Measurements from ENCODE around the gene ISG20.

Gene ISG20

DNA sequence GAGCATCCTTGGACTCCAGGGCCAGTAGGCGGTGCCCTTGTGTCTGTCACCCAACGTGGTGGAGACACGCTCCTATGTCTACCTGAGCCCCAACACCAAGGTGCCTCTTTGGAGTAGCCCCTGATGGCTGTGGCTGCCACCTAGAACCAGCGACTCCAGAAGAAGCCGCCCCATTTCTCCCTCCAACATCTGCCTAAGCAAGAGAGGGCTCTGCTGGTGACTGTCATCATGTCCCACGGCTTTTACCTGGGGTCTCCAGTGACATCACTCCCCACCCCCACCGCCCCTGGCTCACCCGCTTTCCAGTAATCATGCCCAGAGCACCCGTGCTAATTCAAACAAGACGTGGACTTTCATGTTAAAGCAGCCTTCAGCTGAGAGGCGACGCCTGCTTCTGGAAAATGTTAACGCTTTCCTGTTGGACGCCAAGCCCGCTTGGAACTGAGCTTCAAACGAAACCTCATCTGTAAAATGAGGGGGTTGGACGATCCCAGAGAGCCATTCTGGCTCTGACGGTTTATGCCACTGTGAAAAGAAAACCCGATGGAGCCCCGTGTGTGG, 57.0 kb downstream of the ISG20 start:
- no peak overlapping the region for H3K27ac ChIP-seq
- TF ChIP-seq, protein P1, sequence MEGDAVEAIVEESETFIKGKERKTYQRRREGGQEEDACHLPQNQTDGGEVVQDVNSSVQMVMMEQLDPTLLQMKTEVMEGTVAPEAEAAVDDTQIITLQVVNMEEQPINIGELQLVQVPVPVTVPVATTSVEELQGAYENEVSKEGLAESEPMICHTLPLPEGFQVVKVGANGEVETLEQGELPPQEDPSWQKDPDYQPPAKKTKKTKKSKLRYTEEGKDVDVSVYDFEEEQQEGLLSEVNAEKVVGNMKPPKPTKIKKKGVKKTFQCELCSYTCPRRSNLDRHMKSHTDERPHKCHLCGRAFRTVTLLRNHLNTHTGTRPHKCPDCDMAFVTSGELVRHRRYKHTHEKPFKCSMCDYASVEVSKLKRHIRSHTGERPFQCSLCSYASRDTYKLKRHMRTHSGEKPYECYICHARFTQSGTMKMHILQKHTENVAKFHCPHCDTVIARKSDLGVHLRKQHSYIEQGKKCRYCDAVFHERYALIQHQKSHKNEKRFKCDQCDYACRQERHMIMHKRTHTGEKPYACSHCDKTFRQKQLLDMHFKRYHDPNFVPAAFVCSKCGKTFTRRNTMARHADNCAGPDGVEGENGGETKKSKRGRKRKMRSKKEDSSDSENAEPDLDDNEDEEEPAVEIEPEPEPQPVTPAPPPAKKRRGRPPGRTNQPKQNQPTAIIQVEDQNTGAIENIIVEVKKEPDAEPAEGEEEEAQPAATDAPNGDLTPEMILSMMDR (IDR thresholded peaks at IDR 0.05): no peak
- TF ChIP-seq ZFX (IDR thresholded peaks at IDR 0.05; ENCODE audit: borderline replicate concordance): no peak

DNA sequence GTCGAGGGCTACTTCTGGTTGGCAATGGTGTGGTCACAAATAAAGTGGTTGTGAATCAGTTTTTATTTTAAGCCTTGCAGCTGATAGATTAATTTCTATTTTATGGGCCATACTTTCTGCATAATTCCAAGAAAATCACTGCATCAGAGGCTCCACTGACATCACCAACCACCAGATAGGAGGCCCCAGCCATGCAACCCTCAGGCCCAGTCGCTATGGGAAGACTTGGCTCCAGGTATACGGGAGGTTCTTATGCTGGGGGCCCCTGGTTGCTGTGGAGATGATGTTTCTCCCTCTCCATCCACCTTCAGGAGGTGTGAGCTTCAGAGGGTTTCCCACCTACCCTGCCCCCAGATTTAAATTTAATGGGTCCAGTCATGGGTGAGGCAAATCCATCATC, 57.4 kb downstream of the ISG20 start:
- TF ChIP-seq ZFX (IDR thresholded peaks at IDR 0.05; ENCODE audit: borderline replicate concordance): no peak
- TF ChIP-seq, protein P1 (IDR thresholded peaks at IDR 0.05): no peak
- no peak overlapping the region for H3K27ac ChIP-seq

DNA sequence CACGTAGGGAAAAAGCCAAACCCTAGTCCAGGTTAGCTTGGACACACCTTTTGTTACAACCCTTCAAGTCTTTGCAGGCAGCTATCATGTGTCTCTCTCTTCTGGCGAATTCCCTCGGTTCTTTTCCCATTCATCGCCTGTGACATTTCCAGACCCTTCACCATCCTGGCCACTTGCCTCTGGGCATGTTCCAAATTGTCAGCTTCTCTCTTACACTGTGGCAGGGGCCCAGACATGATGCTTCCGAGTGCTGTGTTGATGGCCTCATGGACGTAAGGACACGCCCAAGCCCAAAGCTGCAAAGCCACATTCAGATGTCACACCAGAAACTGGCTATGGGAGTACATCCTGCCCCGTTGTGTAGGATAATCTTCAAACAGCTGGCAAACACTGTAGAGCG, 58.5 kb downstream of the ISG20 start:
- H3K27ac ChIP-seq: no peak overlapping the region
- no peak for TF ChIP-seq ZFX (IDR thresholded peaks at IDR 0.05; ENCODE audit: borderline replicate concordance)
- TF ChIP-seq, protein P1 (IDR thresholded peaks at IDR 0.05): no peak

DNA sequence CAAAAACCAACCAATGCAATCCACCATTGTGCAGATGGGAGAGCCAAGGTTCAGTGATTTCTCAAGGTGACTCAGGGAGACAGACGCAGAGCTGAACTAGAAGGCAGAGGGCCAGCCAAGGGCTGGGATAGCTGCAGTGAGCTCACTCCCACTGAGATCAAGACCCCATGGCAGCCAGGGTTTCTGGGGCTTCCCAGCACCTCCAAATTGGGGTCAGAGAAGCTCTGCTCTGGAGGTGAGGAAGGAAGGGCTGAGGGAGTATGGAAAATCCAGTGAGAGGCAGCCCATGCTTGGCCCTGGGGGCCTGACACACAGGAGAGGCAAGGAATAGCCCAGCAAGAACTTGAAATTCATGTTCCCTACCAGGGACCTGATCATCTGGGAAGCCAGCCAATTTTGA, 61.0 kb downstream of the ISG20 start:
- H3K27ac ChIP-seq: no peak overlapping the region
- TF ChIP-seq, protein P1 (IDR thresholded peaks at IDR 0.05): no peak
- no peak for TF ChIP-seq ZFX (IDR thresholded peaks at IDR 0.05; ENCODE audit: borderline replicate concordance)

DNA sequence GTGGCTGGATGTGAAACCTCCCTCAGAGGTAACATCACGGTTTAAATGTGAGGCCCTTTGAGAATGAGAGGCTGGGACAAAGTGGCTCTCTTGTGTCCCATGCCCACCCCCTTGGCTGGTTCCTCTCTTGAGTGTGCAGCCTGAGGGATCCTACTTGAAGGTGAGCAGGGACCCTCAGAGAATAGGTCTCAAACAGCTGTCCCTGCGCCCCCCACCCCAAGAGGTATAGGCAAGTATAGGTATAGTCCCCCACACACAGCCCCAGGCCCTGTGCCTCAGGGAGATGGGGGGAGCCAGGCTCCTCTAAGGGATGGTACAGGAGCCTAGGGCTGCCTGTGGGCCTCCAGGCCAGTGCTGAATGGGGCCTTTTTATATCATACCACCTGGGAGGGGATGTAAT, 61.9 kb downstream of the ISG20 start:
- H3K27ac ChIP-seq: no peak overlapping the region
- TF ChIP-seq, protein P1 (IDR thresholded peaks at IDR 0.05): no peak

DNA sequence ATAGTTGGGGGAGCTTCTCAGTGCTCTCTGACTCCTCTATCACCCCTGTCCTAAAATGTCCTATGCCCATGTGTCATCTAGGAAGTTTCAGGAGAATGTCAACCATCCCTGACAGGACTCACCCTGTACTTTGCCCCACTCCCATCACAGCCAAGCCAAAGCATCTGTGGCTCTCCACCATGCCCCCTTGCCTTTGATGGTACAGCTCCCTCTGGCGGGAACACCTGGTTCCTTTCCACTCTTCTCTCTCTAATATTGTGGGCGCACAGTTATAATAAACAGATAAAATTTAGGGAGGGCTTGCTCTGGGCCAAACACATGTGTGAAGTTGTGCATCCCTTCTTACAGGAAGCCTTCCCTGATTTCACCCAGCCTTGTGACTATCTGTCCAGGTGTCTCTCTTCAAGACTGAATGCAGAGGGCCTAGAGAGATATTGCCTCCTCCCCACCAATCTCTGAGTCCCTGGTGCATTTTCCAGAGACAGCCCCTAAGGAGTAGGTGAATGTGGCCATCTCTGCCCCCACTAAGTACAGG, 62.8 kb downstream of the ISG20 start:
- no peak overlapping the region for H3K27ac ChIP-seq
- TF ChIP-seq, protein P1 (IDR thresholded peaks at IDR 0.05): peak; percentile 63
- TF ChIP-seq ZFX (IDR thresholded peaks at IDR 0.05; ENCODE audit: borderline replicate concordance): no peak

DNA sequence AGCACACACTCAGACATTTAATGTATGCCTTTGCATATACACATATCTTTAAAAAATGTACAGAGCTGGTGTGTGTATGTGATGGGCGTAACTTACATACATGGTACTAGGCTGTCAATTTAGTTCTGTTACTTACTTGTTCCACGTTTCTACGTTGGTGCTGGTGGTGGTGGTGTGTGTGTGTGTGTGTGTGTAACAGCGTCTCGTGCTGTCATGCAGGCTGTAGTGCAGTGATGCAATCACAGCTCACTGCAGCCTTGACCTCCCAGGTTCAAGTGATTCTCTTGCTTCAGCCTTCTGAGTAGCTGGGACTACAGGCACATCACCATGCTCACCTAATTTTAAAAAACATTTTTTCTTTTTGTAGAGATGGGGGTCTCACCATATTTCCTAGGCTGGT, 64.2 kb downstream of the ISG20 start:
- H3K27ac ChIP-seq: no peak overlapping the region
- TF ChIP-seq, protein P1 (IDR thresholded peaks at IDR 0.05): no peak
- TF ChIP-seq ZFX (IDR thresholded peaks at IDR 0.05; ENCODE audit: borderline replicate concordance): no peak

Measured in 22Rv1 (cell line).